ENCODE measurements around the gene CYB5A. TPM values are rescaled to one million over a fixed set of nuclear protein-coding genes. Genes with fewer than 3 reads are reported as not detected.

CYB5A gene
- total RNA-seq, 1 donor from 2014 or later: 28.3 TPM

GRCh38 chr18:74215863-74216262, 75.9 kb downstream of the CYB5A start:
- no peak overlapping the region for H3K27ac Mint-ChIP-seq (ENCODE audit: unreplicated experiment)
- no peaks in the 10 kb centered on the region for H3K4me1 Mint-ChIP-seq (ENCODE audit: low read depth, unreplicated experiment)
- H3K4me3 Mint-ChIP-seq (ENCODE audit: unreplicated experiment): no peak overlapping the region
- no peaks in the 10 kb centered on the region for H3K9me3 Mint-ChIP-seq (ENCODE audit: unreplicated experiment)
- no peak for DNase-seq
- no peaks in the 10 kb centered on the region for H3K36me3 Mint-ChIP-seq (ENCODE audit: unreplicated experiment)
- TF ChIP-seq CTCF (IDR thresholded peaks at IDR 0.05; ENCODE audit: partially characterized antibody, unreplicated experiment): no peak
- H3K27me3 Mint-ChIP-seq (ENCODE audit: unreplicated experiment): peaks cover 3% of the 10 kb centered on the region

- no peaks in the 10 kb centered on the region for H3K4me1 Mint-ChIP-seq (ENCODE audit: low read depth, unreplicated experiment)
- no peaks in the 10 kb centered on the region for H3K9me3 Mint-ChIP-seq (ENCODE audit: unreplicated experiment)
- no peaks in the 10 kb centered on the region for H3K36me3 Mint-ChIP-seq (ENCODE audit: unreplicated experiment)
Observed at GRCh38 chr18:74213429-74213828, 78.3 kb downstream of the CYB5A start.

GRCh38 chr18:74204526-74205152, 87.1 kb downstream of the CYB5A start:
- H3K4me1 Mint-ChIP-seq (ENCODE audit: low read depth, unreplicated experiment): no peaks in the 10 kb centered on the region
- H3K27ac Mint-ChIP-seq (ENCODE audit: unreplicated experiment): no peak overlapping the region
- H3K4me3 Mint-ChIP-seq (ENCODE audit: unreplicated experiment): no peak overlapping the region
- no peaks in the 10 kb centered on the region for H3K27me3 Mint-ChIP-seq (ENCODE audit: unreplicated experiment)
- peaks cover 6% of the 10 kb centered on the region for H3K9me3 Mint-ChIP-seq (ENCODE audit: unreplicated experiment)
- no peak for TF ChIP-seq CTCF (IDR thresholded peaks at IDR 0.05; ENCODE audit: partially characterized antibody, unreplicated experiment)
- H3K36me3 Mint-ChIP-seq (ENCODE audit: unreplicated experiment): no peaks in the 10 kb centered on the region
- no peak for DNase-seq

More at GRCh38 chr18:74213429-74213828, 78.3 kb downstream of the CYB5A start:
- TF ChIP-seq CTCF (IDR thresholded peaks at IDR 0.05; ENCODE audit: partially characterized antibody, unreplicated experiment): no peak
- no peak for DNase-seq
- no peak overlapping the region for H3K27ac Mint-ChIP-seq (ENCODE audit: unreplicated experiment)
- H3K27me3 Mint-ChIP-seq (ENCODE audit: unreplicated experiment): peaks cover 3% of the 10 kb centered on the region
- H3K4me3 Mint-ChIP-seq (ENCODE audit: unreplicated experiment): no peak overlapping the region

- TF ChIP-seq CTCF (IDR thresholded peaks at IDR 0.05; ENCODE audit: partially characterized antibody, unreplicated experiment): no peak
- Mint-ChIP-seq H3K9me3 (ENCODE audit: unreplicated experiment) (peaks cover 6% of the 10 kb centered on the region), H3K4me1 (ENCODE audit: low read depth, unreplicated experiment) (no peaks in the 10 kb centered on the region), H3K4me3 (ENCODE audit: unreplicated experiment) (no peak overlapping the region), H3K27me3 (ENCODE audit: unreplicated experiment) (no peaks in the 10 kb centered on the region), H3K36me3 (ENCODE audit: unreplicated experiment) (no peaks in the 10 kb centered on the region), H3K27ac (ENCODE audit: unreplicated experiment) (no peak overlapping the region)
- DNase-seq: no peak
Observed at GRCh38 chr18:74203811-74204210, 88.0 kb downstream of the CYB5A start.

Other genes with a start within 250 kb of the CYB5A start
- 0.76 TPM for gene FBXO15, start 144.1 kb downstream of the CYB5A start, total RNA-seq (ENCODE audit: unreplicated experiment)
- gene TIMM21, start 143.4 kb downstream of the CYB5A start, total RNA-seq (ENCODE audit: unreplicated experiment): 26.8 TPM
- not detected for gene C18orf63, start 23.9 kb upstream of the CYB5A start, total RNA-seq (ENCODE audit: unreplicated experiment)
- not detected for gene DIPK1C, start 165.3 kb upstream of the CYB5A start, total RNA-seq (ENCODE audit: unreplicated experiment)
- gene CNDP2, start 204.4 kb upstream of the CYB5A start, total RNA-seq (ENCODE audit: unreplicated experiment): 123 TPM
- gene CNDP1, start 242.5 kb upstream of the CYB5A start, total RNA-seq (ENCODE audit: unreplicated experiment): 0.27 TPM